ENCODE measurements around the gene NR5A2.

The NR5A2 gene

GRCh38 chr1:200027264-200027823 is at the start of gene NR5A2:
Gene NR5A2, plus strand, starts transcription at chr1:200027710. Its CDS starts 138 bp downstream, at chr1:200027848.
- no peak within 1 kb of the TSS for H3K27ac Mint-ChIP-seq
- no peak within 1 kb of the TSS for H3K4me3 Mint-ChIP-seq
- no peak for DNase-seq
- H3K27me3 Mint-ChIP-seq = peaks cover 74% of the 10 kb centered on the region
- CTCF ChIA-PET = no interaction called here
- no peaks in the 10 kb centered on the region for H3K9me3 Mint-ChIP-seq
- peaks cover 4% of the 10 kb centered on the region for H3K4me1 Mint-ChIP-seq
- H3K36me3 Mint-ChIP-seq = no peaks in the 10 kb centered on the region

DNA sequence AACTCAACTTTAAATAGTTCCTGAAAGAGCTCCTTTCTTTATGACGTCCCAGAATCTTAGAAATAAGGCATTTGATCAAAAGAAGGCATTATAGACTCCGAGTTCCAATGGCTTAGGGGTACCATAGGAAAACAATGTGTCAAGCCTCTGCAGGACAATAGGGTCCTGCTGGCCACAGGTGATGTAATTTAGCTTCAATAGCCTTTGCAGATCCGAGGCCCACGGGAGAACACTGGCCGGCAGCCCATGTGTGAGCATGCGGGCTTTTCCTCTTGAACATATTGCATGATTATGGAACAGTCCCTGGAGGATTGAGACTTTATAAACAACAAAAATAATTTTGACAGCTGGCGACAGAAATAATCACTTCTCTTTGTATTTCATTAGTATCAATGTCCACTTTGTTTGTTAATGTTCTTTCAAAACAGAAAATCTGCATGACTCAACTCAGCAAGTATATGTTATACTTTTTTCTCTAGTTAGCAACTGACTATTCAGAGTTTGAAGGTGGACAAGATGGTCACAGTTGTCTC is 49.0 kb upstream of the NR5A2 start:
- CTCF ChIA-PET = no interaction called here
- Mint-ChIP-seq H3K9me3 (no peaks in the 10 kb centered on the region), H3K27ac (no peak overlapping the region), H3K27me3 (peaks cover 15% of the 10 kb centered on the region), H3K4me3 (no peak overlapping the region), H3K4me1 (no peaks in the 10 kb centered on the region), H3K36me3 (no peaks in the 10 kb centered on the region)
- DNase-seq = no peak

DNA sequence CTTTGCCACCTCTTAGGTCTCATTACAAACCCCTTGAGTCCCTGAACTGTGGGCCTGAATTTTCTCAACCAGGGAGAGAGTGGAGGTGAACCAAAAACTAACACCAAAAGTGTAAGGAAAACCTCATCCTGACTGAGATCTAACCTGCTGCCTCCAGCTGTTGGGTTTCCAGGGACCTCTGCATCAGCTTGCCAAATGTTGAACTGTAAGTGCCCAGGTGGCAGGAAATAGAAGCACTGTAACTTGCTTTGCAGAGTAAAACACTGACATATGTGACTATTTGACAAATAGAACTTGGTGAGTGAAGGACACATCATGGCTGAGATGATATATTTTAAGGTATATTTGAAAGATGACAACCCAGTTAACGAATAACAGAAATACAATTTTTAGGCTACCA is 48.4 kb upstream of the NR5A2 start:
- H3K27me3 Mint-ChIP-seq = peaks cover 13% of the 10 kb centered on the region
- CTCF ChIA-PET = no interaction called here
- DNase-seq = no peak

DNA sequence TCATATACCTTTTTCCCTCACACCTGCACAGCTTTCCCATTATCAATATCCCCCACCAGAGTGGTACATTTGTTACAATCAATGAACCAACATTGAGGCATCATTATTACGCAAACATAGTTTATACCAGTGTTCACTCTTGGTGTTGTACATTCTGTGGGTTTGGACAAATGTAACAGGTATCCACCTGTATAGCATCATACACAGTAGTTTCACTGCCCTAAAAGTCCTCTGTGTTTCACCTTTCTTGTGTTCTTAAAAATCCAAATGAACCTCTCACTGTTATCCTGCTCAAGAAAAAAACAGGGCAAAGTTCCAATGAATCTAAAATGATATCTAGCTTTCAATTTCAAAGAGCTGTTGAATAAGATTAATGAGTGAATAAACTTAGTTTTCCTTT is 45.9 kb upstream of the NR5A2 start:
- H3K27ac Mint-ChIP-seq = no peak overlapping the region
- no peaks in the 10 kb centered on the region for H3K36me3 Mint-ChIP-seq
- no peak overlapping the region for H3K4me3 Mint-ChIP-seq
- peaks cover 3% of the 10 kb centered on the region for H3K27me3 Mint-ChIP-seq
- no peaks in the 10 kb centered on the region for H3K4me1 Mint-ChIP-seq
- no peaks in the 10 kb centered on the region for H3K9me3 Mint-ChIP-seq
- CTCF ChIA-PET = no interaction called here
- DNase-seq = no peak

More for the DNA sequence above, 48.4 kb upstream of the NR5A2 start:
- H3K9me3 Mint-ChIP-seq = no peaks in the 10 kb centered on the region
- H3K4me1 Mint-ChIP-seq = no peaks in the 10 kb centered on the region
- no peak overlapping the region for H3K27ac Mint-ChIP-seq
- no peaks in the 10 kb centered on the region for H3K36me3 Mint-ChIP-seq
- H3K4me3 Mint-ChIP-seq = no peak overlapping the region

DNA sequence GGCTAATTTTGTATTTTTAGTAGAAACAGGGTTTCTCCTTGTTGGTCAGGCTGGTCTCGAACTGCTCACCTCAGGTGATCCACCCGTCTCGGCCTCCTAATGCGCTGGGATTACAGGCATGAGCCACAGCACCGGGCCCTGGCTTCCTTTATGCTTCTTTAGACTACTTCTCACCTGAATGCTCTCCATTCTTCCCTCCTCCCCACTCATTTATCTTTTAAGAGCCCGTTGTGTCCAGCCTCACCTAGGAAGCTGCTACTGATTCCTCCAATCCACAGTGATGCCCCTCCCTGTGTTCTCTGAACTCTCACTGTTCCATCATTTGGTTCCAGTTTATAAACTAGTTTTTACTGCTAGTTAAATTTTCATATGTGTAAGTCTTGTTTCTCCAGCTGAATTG is 44.9 kb upstream of the NR5A2 start:
- DNase-seq = no peak
- CTCF ChIA-PET = no interaction called here
- H3K4me3 Mint-ChIP-seq = no peak overlapping the region
- no peak overlapping the region for H3K27ac Mint-ChIP-seq
- H3K36me3 Mint-ChIP-seq = no peaks in the 10 kb centered on the region
- no peaks in the 10 kb centered on the region for H3K9me3 Mint-ChIP-seq
- H3K4me1 Mint-ChIP-seq = no peaks in the 10 kb centered on the region
- H3K27me3 Mint-ChIP-seq = peaks cover 3% of the 10 kb centered on the region

- DNase-seq = no peak
- Mint-ChIP-seq H3K27ac (no peak overlapping the region), H3K36me3 (no peaks in the 10 kb centered on the region), H3K4me1 (no peaks in the 10 kb centered on the region), H3K4me3 (no peak overlapping the region), H3K9me3 (no peaks in the 10 kb centered on the region), H3K27me3 (peaks cover 3% of the 10 kb centered on the region)
- CTCF ChIA-PET = no interaction called here
Observed at GRCh38 chr1:199983531-199983930, 44.0 kb upstream of the NR5A2 start.

DNA sequence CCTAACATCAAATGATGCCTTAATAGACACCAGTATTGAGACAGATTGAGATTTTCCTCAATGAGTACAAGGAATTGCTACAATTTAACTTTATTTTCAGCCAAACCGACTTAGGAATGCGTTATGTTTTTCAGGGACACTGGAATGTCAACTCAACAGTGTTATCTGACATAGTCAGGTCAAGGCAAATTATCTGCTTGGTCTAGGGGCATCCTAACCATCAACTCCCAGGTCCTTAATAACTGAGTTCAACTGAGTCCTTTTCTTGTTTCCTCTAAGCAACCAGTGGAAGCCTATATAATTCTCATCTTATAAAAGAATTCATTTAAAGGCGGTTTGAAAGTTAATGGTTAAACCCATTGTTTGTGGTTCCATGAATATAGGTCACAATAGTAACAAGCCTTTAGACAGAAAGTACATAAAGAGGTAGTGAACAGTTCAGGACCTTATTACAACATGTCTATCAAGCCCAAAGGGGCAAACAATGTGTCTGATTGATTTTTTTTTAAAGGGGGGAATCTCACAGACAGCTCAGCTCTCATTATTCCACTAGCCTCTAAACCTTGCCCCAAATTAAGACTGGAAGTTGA is 32.3 kb upstream of the NR5A2 start:
- Mint-ChIP-seq H3K36me3 (no peaks in the 10 kb centered on the region), H3K27ac (no peak overlapping the region), H3K9me3 (no peaks in the 10 kb centered on the region), H3K4me1 (no peaks in the 10 kb centered on the region), H3K27me3 (peaks cover 5% of the 10 kb centered on the region), H3K4me3 (no peak overlapping the region)
- CTCF ChIA-PET = no interaction called here
- no peak for DNase-seq

- H3K27me3 Mint-ChIP-seq = peaks cover 16% of the 10 kb centered on the region
- no peaks in the 10 kb centered on the region for H3K9me3 Mint-ChIP-seq
- no peak for DNase-seq
- no peak overlapping the region for H3K27ac Mint-ChIP-seq
- H3K4me3 Mint-ChIP-seq = no peak overlapping the region
- H3K4me1 Mint-ChIP-seq = no peaks in the 10 kb centered on the region
- CTCF ChIA-PET = no interaction called here
- H3K36me3 Mint-ChIP-seq = no peaks in the 10 kb centered on the region
Observed at GRCh38 chr1:200005165-200005564, 22.3 kb upstream of the NR5A2 start.

GRCh38 chr1:200006711-200007110 is 20.8 kb upstream of the NR5A2 start:
- Mint-ChIP-seq H3K4me3 (no peak overlapping the region), H3K4me1 (no peaks in the 10 kb centered on the region), H3K27me3 (peaks cover 6% of the 10 kb centered on the region), H3K9me3 (no peaks in the 10 kb centered on the region), H3K27ac (no peak overlapping the region), H3K36me3 (no peaks in the 10 kb centered on the region)
- CTCF ChIA-PET = no interaction called here
- DNase-seq = no peak

DNA sequence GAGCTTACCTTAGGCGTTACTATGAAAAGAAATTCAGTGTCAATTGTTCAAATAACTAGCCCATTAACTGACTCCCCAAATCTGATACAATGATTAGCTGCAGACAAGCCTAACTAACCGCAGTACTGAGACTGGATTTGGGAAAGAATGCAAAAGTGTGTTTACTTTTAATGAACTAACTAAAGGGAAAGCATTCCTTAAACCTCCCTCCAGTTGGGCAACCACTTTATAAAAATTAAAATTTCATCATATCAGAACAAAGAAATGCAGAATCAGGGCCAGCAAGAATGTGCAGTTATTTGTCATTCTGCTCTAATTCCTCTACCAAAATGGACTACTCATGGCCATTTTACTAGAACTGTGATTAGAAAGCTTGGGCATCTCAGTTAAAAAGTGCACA is 11.7 kb upstream of the NR5A2 start:
- Mint-ChIP-seq H3K36me3 (no peaks in the 10 kb centered on the region), H3K9me3 (no peaks in the 10 kb centered on the region), H3K27me3 (peaks cover 24% of the 10 kb centered on the region), H3K4me1 (no peaks in the 10 kb centered on the region), H3K27ac (no peak overlapping the region), H3K4me3 (no peak overlapping the region)
- DNase-seq = no peak
- CTCF ChIA-PET = no interaction called here

GRCh38 chr1:200021577-200022238 is 5.8 kb upstream of the NR5A2 start:
- Mint-ChIP-seq H3K36me3 (no peaks in the 10 kb centered on the region), H3K27me3 (peaks cover 37% of the 10 kb centered on the region), H3K9me3 (no peaks in the 10 kb centered on the region), H3K4me3 (no peak overlapping the region), H3K27ac (no peak overlapping the region), H3K4me1 (no peaks in the 10 kb centered on the region)
- CTCF ChIA-PET = no interaction called here
- DNase-seq = no peak

DNA sequence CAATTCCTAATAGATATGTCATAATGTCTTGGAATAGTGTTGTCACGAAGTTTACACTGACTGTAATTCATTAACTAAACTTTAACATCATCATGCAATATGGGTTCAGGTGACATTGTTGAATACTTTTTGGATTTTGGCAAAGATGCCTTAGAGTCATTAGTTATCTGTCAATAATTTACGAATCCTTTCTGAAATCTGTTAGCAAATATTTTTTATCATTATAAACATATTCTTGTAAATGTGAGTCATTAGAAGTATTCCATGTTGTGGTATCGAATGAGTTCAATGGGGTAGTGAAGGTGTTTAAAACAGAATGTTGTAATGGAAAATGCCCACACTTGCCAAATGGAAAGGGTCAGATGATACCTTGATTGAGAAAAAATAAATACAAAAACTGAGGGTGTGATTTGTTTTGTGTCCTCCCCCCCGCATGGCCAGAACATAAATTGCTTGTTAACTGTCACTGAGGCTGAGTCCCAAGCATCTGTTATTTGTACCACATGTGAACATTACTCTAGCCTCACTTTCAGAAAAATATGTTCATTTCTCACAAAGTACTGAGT is 5.2 kb upstream of the NR5A2 start:
- Mint-ChIP-seq H3K27me3 (peaks cover 40% of the 10 kb centered on the region), H3K36me3 (no peaks in the 10 kb centered on the region), H3K27ac (no peak overlapping the region), H3K9me3 (no peaks in the 10 kb centered on the region), H3K4me3 (no peak overlapping the region), H3K4me1 (no peaks in the 10 kb centered on the region)
- no peak for DNase-seq
- CTCF ChIA-PET = no interaction called here

- H3K36me3 Mint-ChIP-seq = no peaks in the 10 kb centered on the region
- DNase-seq = no peak
- H3K9me3 Mint-ChIP-seq = no peaks in the 10 kb centered on the region
- CTCF ChIA-PET = no interaction called here
- peaks cover 67% of the 10 kb centered on the region for H3K27me3 Mint-ChIP-seq
- H3K4me3 Mint-ChIP-seq = peak overlapping the region; percentile 62
- H3K4me1 Mint-ChIP-seq = peaks cover 4% of the 10 kb centered on the region
- H3K27ac Mint-ChIP-seq = no peak overlapping the region
Observed at GRCh38 chr1:200028586-200029034, 1.1 kb downstream of the NR5A2 start.

GRCh38 chr1:200029035-200029821 is 1.7 kb downstream of the NR5A2 start:
- Mint-ChIP-seq H3K27ac (no peak overlapping the region), H3K4me3 (peak overlapping the region; percentile 62), H3K9me3 (no peaks in the 10 kb centered on the region), H3K4me1 (peaks cover 4% of the 10 kb centered on the region), H3K36me3 (no peaks in the 10 kb centered on the region), H3K27me3 (peaks cover 63% of the 10 kb centered on the region)
- DNase-seq = no peak
- CTCF ChIA-PET = no interaction called here
